SK-N-SH (cell line): ENCODE data around the gene ASCC2.

ENCODE experiments used
- RAD21 ChIP-seq: IDR thresholded peaks from 2 replicates; pipeline ENCODE4 v1.6.1; 2012; ENCODE audit warnings: mild to moderate bottlenecking, low read length
- TF ChIP-seq, protein P1 (sequence below): fragments of 200-600 bp; sonication (generic); IDR thresholded peaks from 2 replicates; pipeline ENCODE4 v1.6.1; 2017; ENCODE audit warnings: antibody characterized with exemption, mild to moderate bottlenecking, moderate library complexity

DNA sequence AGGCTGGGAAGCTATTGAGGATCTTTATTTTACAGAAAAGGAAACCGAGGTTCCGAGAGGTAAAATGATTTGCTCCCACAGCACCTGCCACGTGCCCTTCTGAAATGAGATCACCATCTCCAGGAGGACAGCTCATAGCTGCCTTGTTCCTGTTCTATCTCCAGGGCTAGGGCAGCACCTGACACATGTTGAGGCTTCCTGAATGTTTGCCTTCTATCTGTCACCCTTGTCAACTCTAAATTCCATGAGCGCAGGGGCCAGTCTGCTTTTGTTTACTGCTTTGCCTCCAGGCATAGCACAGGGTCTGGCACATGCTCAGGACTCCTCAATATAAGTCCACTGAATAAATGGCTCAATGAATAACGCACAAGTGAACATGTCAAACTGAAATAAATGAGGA lies 24.1 kb downstream of the ASCC2 start:
- TF ChIP-seq RAD21: no peak
- TF ChIP-seq, protein P1, sequence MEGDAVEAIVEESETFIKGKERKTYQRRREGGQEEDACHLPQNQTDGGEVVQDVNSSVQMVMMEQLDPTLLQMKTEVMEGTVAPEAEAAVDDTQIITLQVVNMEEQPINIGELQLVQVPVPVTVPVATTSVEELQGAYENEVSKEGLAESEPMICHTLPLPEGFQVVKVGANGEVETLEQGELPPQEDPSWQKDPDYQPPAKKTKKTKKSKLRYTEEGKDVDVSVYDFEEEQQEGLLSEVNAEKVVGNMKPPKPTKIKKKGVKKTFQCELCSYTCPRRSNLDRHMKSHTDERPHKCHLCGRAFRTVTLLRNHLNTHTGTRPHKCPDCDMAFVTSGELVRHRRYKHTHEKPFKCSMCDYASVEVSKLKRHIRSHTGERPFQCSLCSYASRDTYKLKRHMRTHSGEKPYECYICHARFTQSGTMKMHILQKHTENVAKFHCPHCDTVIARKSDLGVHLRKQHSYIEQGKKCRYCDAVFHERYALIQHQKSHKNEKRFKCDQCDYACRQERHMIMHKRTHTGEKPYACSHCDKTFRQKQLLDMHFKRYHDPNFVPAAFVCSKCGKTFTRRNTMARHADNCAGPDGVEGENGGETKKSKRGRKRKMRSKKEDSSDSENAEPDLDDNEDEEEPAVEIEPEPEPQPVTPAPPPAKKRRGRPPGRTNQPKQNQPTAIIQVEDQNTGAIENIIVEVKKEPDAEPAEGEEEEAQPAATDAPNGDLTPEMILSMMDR: no peak
